ENCODE data around the gene PRKCZ. TPM values are rescaled to one million over a fixed set of nuclear protein-coding genes. Genes with fewer than 3 reads are reported as not detected.

Gene PRKCZ
- total RNA-seq, 1 donor from 2014 or later, result 33.4 TPM

- no peaks in the 10 kb centered on the region for H3K4me1 Mint-ChIP-seq
- H4K20me1 ChIP-seq (ENCODE audit: low read depth), result no peaks in the 10 kb centered on the region
Observed at GRCh38 chr1:2148691-2149090, 98.5 kb downstream of the PRKCZ start.

GRCh38 chr1:2150801-2151200 lies 100.6 kb downstream of the PRKCZ start:
- no peak overlapping the region for H2AFZ ChIP-seq (replicated peaks)

More at GRCh38 chr1:2148691-2149090, 98.5 kb downstream of the PRKCZ start:
- Histone ChIP-seq H3F3A (ENCODE audit: low read depth) (no peaks in the 10 kb centered on the region), H3K4me2 (no peak overlapping the region), H3K79me2 (ENCODE audit: low read depth) (no peaks in the 10 kb centered on the region), H3K9ac (no peak overlapping the region), H3K27ac (no peak overlapping the region), H3K36me3 (no peaks in the 10 kb centered on the region), H2AFZ (replicated peaks) (no peak overlapping the region), H3K4me3 (no peak overlapping the region), H3K9me3 (ENCODE audit: low read depth) (no peaks in the 10 kb centered on the region), H3K27me3 (no peaks in the 10 kb centered on the region), H3K4me1 (no peaks in the 10 kb centered on the region)
- no peak overlapping the region for H3K27ac Mint-ChIP-seq
- no peaks in the 10 kb centered on the region for H3K27me3 Mint-ChIP-seq (ENCODE audit: insufficient read depth, low read depth)
- no peak overlapping the region for H3K4me3 Mint-ChIP-seq
- H3K36me3 Mint-ChIP-seq, result peaks cover 2% of the 10 kb centered on the region
- no peak for TF ChIP-seq EZH2phosphoT487 (IDR thresholded peaks at IDR 0.05)
- no peak for TF ChIP-seq CTCF (IDR thresholded peaks at IDR 0.05)
- TF ChIP-seq EZH2 (IDR thresholded peaks at IDR 0.05), result no peak
- H3K9me3 Mint-ChIP-seq, result no peaks in the 10 kb centered on the region
- no peak for DNase-seq (ENCODE audit: low spot score)

GRCh38 chr1:2151252-2151651 lies 101.0 kb downstream of the PRKCZ start:
- Histone ChIP-seq H3K4me1 (no peaks in the 10 kb centered on the region), H3F3A (ENCODE audit: low read depth) (no peaks in the 10 kb centered on the region), H4K20me1 (ENCODE audit: low read depth) (no peaks in the 10 kb centered on the region), H3K4me2 (no peak overlapping the region), H3K9ac (no peak overlapping the region), H3K4me3 (no peak overlapping the region), H3K36me3 (no peaks in the 10 kb centered on the region), H3K79me2 (ENCODE audit: low read depth) (no peaks in the 10 kb centered on the region), H2AFZ (replicated peaks) (no peak overlapping the region), H3K27ac (no peak overlapping the region), H3K9me3 (ENCODE audit: low read depth) (no peaks in the 10 kb centered on the region), H3K27me3 (no peaks in the 10 kb centered on the region)
- Mint-ChIP-seq H3K9me3 (peaks cover 3% of the 10 kb centered on the region), H3K4me1 (no peaks in the 10 kb centered on the region), H3K36me3 (peaks cover 8% of the 10 kb centered on the region), H3K27ac (no peak overlapping the region), H3K4me3 (no peak overlapping the region), H3K27me3 (ENCODE audit: insufficient read depth, low read depth) (peaks cover 2% of the 10 kb centered on the region)
- no peak for TF ChIP-seq EZH2phosphoT487 (IDR thresholded peaks at IDR 0.05)
- TF ChIP-seq EZH2 (IDR thresholded peaks at IDR 0.05), result no peak
- TF ChIP-seq CTCF (IDR thresholded peaks at IDR 0.05), result no peak
- DNase-seq (ENCODE audit: low spot score), result no peak

More at GRCh38 chr1:2150801-2151200, 100.6 kb downstream of the PRKCZ start:
- Histone ChIP-seq H3K9ac (no peak overlapping the region), H3K36me3 (no peaks in the 10 kb centered on the region), H3K27ac (no peak overlapping the region), H3K27me3 (no peaks in the 10 kb centered on the region), H3K79me2 (ENCODE audit: low read depth) (no peaks in the 10 kb centered on the region), H3K4me2 (no peak overlapping the region), H3K4me3 (no peak overlapping the region), H4K20me1 (ENCODE audit: low read depth) (no peaks in the 10 kb centered on the region), H3F3A (ENCODE audit: low read depth) (no peaks in the 10 kb centered on the region), H3K9me3 (ENCODE audit: low read depth) (no peaks in the 10 kb centered on the region), H3K4me1 (no peaks in the 10 kb centered on the region)
- no peak for DNase-seq (ENCODE audit: low spot score)
- peaks cover 3% of the 10 kb centered on the region for H3K9me3 Mint-ChIP-seq
- no peak overlapping the region for H3K4me3 Mint-ChIP-seq
- no peak overlapping the region for H3K27ac Mint-ChIP-seq
- TF ChIP-seq CTCF (IDR thresholded peaks at IDR 0.05) (no peak), EZH2 (IDR thresholded peaks at IDR 0.05) (no peak), EZH2phosphoT487 (IDR thresholded peaks at IDR 0.05) (no peak)
- H3K36me3 Mint-ChIP-seq, result peaks cover 8% of the 10 kb centered on the region
- H3K4me1 Mint-ChIP-seq, result no peaks in the 10 kb centered on the region
- H3K27me3 Mint-ChIP-seq (ENCODE audit: insufficient read depth, low read depth), result peaks cover 2% of the 10 kb centered on the region

Data from neural progenitor cell (in vitro differentiated cells).